Panc1 (cell line): Measurements from ENCODE around the gene WHRN. TPM values are rescaled to one million over a fixed set of nuclear protein-coding genes. Genes with fewer than 3 reads are reported as not detected.

Source experiments
- ATAC-seq: fragments of 200-7000 bp; cut with Tn5 transposase; 2 replicates; pipeline ENCODE4 v1.9.1; 2020; ENCODE audit warnings: mild to moderate bottlenecking, moderate library complexity
- BruUV-seq: library from RNA; stranded (reverse); fragments of 400-500 nt; replicated peaks from 2 replicates; lab custom pipeline; 2021; lab: Mats Ljungman, UMichigan
- CTCF ChIA-PET: fragments of 300-600 bp; sonication (Branson Sonifier 250); formaldehyde crosslinking; loops from one replicate; lab custom pipeline; 2022; ENCODE audit warnings: antibody characterized with exemption; lab: Charles Lee
- POLR2A ChIA-PET: fragments of 300-600 bp; sonication (Branson Sonifier 250); formaldehyde crosslinking; loops from one replicate; lab custom pipeline; 2022; ENCODE audit warnings: antibody characterized with exemption; lab: Charles Lee
- DNase-seq: peaks from one replicate; pipeline ENCODE4 v3.0.0-alpha.2; 2010; ENCODE audit warnings: low read depth, low spot score
- H3K27ac ChIP-seq: 2 replicates; pipeline ENCODE4 v1.5.1; 2011; ENCODE audit warnings: mild to moderate bottlenecking, low read length, inconsistent platforms
- H3K27me3 ChIP-seq: fragments of 200-500 bp; sonication (Bioruptor generic); 2 replicates; pipeline ENCODE4 v1.6.0; 2014; ENCODE audit warnings: low read length, inconsistent platforms; ENCODE audit not compliant: control insufficient read depth, insufficient read depth
- H3K36me3 ChIP-seq: fragments of 200-500 bp; sonication (Bioruptor generic); 2 replicates; pipeline ENCODE4 v1.5.1; 2014; ENCODE audit warnings: inconsistent platforms, mild to moderate bottlenecking, low read length, moderate library complexity; ENCODE audit not compliant: control insufficient read depth, insufficient read depth
- H3K4me1 ChIP-seq: 2 replicates; pipeline ENCODE4 v1.5.1; 2011; ENCODE audit warnings: inconsistent platforms, mild to moderate bottlenecking, low read length, moderate library complexity; ENCODE audit not compliant: control insufficient read depth, insufficient read depth
- H3K4me3 ChIP-seq, 2 experiments: 2 replicates each; pipeline ENCODE4 v1.5.1; 2011 to 2012; ENCODE audit warnings: low read depth in 2 of 2, low read length in 2 of 2, mild to moderate bottlenecking in 2 of 2, inconsistent platforms in 1 of 2, moderate library complexity in 1 of 2
- H3K9me3 ChIP-seq: fragments of 200-500 bp; sonication (Bioruptor generic); 2 replicates; pipeline ENCODE4 v1.5.1; 2014; ENCODE audit warnings: low read depth, mild to moderate bottlenecking, inconsistent platforms, low read length, moderate library complexity; ENCODE audit not compliant: control insufficient read depth, insufficient read depth
- POLR2AphosphoS5 ChIP-seq: IDR thresholded peaks from 2 replicates; pipeline ENCODE4 v1.6.1; 2012; ENCODE audit warnings: mild to moderate bottlenecking, low read depth, low read length, moderate library complexity
- REST ChIP-seq, 2 experiments: IDR thresholded peaks; 2 replicates each; pipeline ENCODE4 v1.6.1; 2011 to 2012; ENCODE audit warnings: low read depth in 2 of 2, control low read depth in 1 of 2, low read length in 1 of 2, mild to moderate bottlenecking in 1 of 2, moderate library complexity in 1 of 2; ENCODE audit not compliant: insufficient read depth in 1 of 2
- SIN3A ChIP-seq: IDR thresholded peaks from 2 replicates; pipeline ENCODE4 v1.6.1; 2012; ENCODE audit warnings: low read depth, mild to moderate bottlenecking, low read length, moderate library complexity, borderline replicate concordance; ENCODE audit not compliant: insufficient read depth
- TCF7L2 ChIP-seq: IDR thresholded peaks from 2 replicates; pipeline ENCODE4 v1.6.1; 2011; ENCODE audit warnings: mild to moderate bottlenecking, low read depth, low read length, inconsistent platforms
- in situ Hi-C: cut with HindIII; loops from 2 replicates; pipeline ENCODE4 v1.10.0; 2016; ENCODE audit warnings: low sequenced_read_pairs, low pct_unique_long_range_greater_than_20kb
- intact Hi-C: fragments of 100-400 bp; cut with micrococcal nuclease; formaldehyde crosslinking; loops from one replicate; pipeline ENCODE4 v1.10.0; 2022; ENCODE audit not compliant: unreplicated experiment
- total RNA-seq: library from RNA; stranded (reverse); gene quantifications from one replicate; pipeline ENCODE4 v1.2.1, GENCODE V29; 2021; ENCODE audit not compliant: unreplicated experiment
- TF ChIP-seq, protein P1 (sequence below): fragments of 450-650 bp; IDR thresholded peaks from 2 replicates; pipeline ENCODE4 v1.5.1; 2017; ENCODE audit warnings: mild to moderate bottlenecking

The WHRN gene
- total RNA-seq, 1 experiment from 2014 or later, result 18.0 TPM

GRCh38 chr9:114414346-114414745, 90.9 kb downstream of the WHRN start:
- Histone ChIP-seq H3K4me3 (no peak overlapping the region), H3K4me1 (no peaks in the 10 kb centered on the region), H3K27ac (no peak overlapping the region), H3K9me3 (no peaks in the 10 kb centered on the region), H3K36me3 (no peaks in the 10 kb centered on the region), H3K27me3 (no peaks in the 10 kb centered on the region)
- ATAC-seq, result no peak
- ChIA-PET POLR2A (no interaction called here), CTCF (no interaction called here)
- TF ChIP-seq TCF7L2, result no peak
- TF ChIP-seq REST (IDR thresholded peaks at IDR 0.05; ENCODE audit: insufficient read depth in 1 of 2, low read depth in 2 of 2, low read length in 1 of 2), result no peak
- TF ChIP-seq SIN3A, result no peak
- TF ChIP-seq, protein P1, sequence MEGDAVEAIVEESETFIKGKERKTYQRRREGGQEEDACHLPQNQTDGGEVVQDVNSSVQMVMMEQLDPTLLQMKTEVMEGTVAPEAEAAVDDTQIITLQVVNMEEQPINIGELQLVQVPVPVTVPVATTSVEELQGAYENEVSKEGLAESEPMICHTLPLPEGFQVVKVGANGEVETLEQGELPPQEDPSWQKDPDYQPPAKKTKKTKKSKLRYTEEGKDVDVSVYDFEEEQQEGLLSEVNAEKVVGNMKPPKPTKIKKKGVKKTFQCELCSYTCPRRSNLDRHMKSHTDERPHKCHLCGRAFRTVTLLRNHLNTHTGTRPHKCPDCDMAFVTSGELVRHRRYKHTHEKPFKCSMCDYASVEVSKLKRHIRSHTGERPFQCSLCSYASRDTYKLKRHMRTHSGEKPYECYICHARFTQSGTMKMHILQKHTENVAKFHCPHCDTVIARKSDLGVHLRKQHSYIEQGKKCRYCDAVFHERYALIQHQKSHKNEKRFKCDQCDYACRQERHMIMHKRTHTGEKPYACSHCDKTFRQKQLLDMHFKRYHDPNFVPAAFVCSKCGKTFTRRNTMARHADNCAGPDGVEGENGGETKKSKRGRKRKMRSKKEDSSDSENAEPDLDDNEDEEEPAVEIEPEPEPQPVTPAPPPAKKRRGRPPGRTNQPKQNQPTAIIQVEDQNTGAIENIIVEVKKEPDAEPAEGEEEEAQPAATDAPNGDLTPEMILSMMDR, result no peak
- no peak for TF ChIP-seq POLR2AphosphoS5
- in situ Hi-C loops, result no loop called here
- DNase-seq, result no peak
- intact Hi-C loops, result no loop called here
- BruUV-seq, result no TSS peak

GRCh38 chr9:114413861-114414301, 91.4 kb downstream of the WHRN start:
- H3K36me3 ChIP-seq, result no peaks in the 10 kb centered on the region
- no peaks in the 10 kb centered on the region for H3K4me1 ChIP-seq
- POLR2A ChIA-PET, result no interaction called here
- no peak overlapping the region for H3K4me3 ChIP-seq
- DNase-seq (no peak), ATAC-seq (no peak)
- H3K9me3 ChIP-seq, result no peaks in the 10 kb centered on the region
- in situ Hi-C loops, result no loop called here
- CTCF ChIA-PET, result no interaction called here
- no TSS peak for BruUV-seq
- no peak for TF ChIP-seq SIN3A
- no peak for TF ChIP-seq REST (IDR thresholded peaks at IDR 0.05; ENCODE audit: insufficient read depth in 1 of 2, low read depth in 2 of 2, low read length in 1 of 2)
- no peak for TF ChIP-seq TCF7L2
- no peak for TF ChIP-seq POLR2AphosphoS5
- TF ChIP-seq, protein P1, result no peak
- no peaks in the 10 kb centered on the region for H3K27me3 ChIP-seq
- intact Hi-C loops, result no loop called here
- no peak overlapping the region for H3K27ac ChIP-seq
